Mammary epithelial cell (primary cell): ENCODE measurements around the gene RAPGEF4.

Experiments
- EZH2 ChIP-seq: IDR thresholded peaks from 2 replicates; pipeline ENCODE4 v1.6.1; 2012; ENCODE audit warnings: low read length, inconsistent platforms, borderline replicate concordance
- TF ChIP-seq, protein P1 (sequence below), 2 donors: IDR thresholded peaks in 1 of 2; conservative IDR thresholded peaks in 1 of 2; 2 replicates each; pipeline ENCODE4 v1.5.1; 2011 to 2012; ENCODE audit warnings: inconsistent platforms in 2 of 2, low read length in 2 of 2, mild to moderate bottlenecking in 2 of 2, control low read depth in 1 of 2, low read depth in 1 of 2; ENCODE audit not compliant: insufficient read depth in 1 of 2; ENCODE audit errors: extremely low read depth in 1 of 2

DNA sequence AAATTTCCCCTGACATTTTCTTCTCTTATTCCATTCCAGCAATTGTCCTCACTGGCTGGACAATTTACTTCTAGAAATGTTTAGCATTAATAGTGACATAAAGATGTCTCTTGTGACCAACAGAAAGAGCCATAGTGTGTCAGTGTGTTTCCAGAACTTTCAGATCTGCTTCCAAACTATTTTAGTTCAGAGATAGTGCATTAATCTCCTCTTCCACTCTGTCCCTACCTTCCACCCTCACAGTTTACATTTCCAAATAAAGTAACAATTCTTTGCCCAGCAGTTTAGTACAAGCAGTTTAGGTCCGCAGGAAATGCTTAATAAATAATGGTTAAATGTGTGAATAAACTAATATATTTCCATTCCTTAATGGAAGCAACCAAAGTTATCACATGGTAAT lies 24.5 kb upstream of the RAPGEF4 start:
- TF ChIP-seq EZH2 = no peak
- TF ChIP-seq, protein P1, sequence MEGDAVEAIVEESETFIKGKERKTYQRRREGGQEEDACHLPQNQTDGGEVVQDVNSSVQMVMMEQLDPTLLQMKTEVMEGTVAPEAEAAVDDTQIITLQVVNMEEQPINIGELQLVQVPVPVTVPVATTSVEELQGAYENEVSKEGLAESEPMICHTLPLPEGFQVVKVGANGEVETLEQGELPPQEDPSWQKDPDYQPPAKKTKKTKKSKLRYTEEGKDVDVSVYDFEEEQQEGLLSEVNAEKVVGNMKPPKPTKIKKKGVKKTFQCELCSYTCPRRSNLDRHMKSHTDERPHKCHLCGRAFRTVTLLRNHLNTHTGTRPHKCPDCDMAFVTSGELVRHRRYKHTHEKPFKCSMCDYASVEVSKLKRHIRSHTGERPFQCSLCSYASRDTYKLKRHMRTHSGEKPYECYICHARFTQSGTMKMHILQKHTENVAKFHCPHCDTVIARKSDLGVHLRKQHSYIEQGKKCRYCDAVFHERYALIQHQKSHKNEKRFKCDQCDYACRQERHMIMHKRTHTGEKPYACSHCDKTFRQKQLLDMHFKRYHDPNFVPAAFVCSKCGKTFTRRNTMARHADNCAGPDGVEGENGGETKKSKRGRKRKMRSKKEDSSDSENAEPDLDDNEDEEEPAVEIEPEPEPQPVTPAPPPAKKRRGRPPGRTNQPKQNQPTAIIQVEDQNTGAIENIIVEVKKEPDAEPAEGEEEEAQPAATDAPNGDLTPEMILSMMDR (conservative IDR thresholded peaks at IDR 0.05 in 1 of 2, IDR thresholded peaks at IDR 0.05 in 1 of 2; ENCODE audit: extremely low read depth in 1 of 2, insufficient read depth in 1 of 2, low read depth in 1 of 2, low read length in 2 of 2) = no peak
